Smooth muscle cell (in vitro differentiated cells): ENCODE data around the gene TMEM132D. TPM values are rescaled to one million over a fixed set of nuclear protein-coding genes. Genes with fewer than 3 reads are reported as not detected.
"Not testable (repeated sequence)": the region's sequence is repeated elsewhere in the genome, so short reads cannot be mapped to it uniquely, and the experiment has no call there.

Source experiments
- DNase-seq: peaks from one replicate; lab custom pipeline; 2025; ENCODE audit not compliant: unreplicated experiment; lab: John Stamatoyannopoulos, UW
- H2AFZ ChIP-seq: fragments of 200-600 bp; sonication (generic); 2 replicates; pipeline ENCODE4 v1.6.0; 2016; ENCODE audit warnings: antibody characterized with exemption, low read depth, mild to moderate bottlenecking
- H3F3A ChIP-seq: fragments of 200-600 bp; sonication (generic); 2 replicates; pipeline ENCODE4 v1.6.0; 2017; ENCODE audit warnings: antibody characterized with exemption, low read depth
- H3K27ac ChIP-seq: fragments of 200-600 bp; sonication (generic); 2 replicates; pipeline ENCODE4 v1.5.1; 2016; ENCODE audit warnings: low read depth, mild to moderate bottlenecking
- H3K27me3 ChIP-seq: fragments of 200-600 bp; sonication (generic); 2 replicates; pipeline ENCODE4 v1.6.1; 2016; ENCODE audit warnings: low read depth, mild to moderate bottlenecking
- H3K36me3 ChIP-seq: fragments of 200-600 bp; sonication (generic); 2 replicates; pipeline ENCODE4 v1.5.1; 2016; ENCODE audit warnings: low read depth
- H3K4me1 ChIP-seq: fragments of 200-600 bp; sonication (generic); 2 replicates; pipeline ENCODE4 v1.5.1; 2016; ENCODE audit warnings: low read depth
- H3K4me2 ChIP-seq: fragments of 200-600 bp; sonication (generic); 2 replicates; pipeline ENCODE4 v1.6.0; 2016; ENCODE audit warnings: mild to moderate bottlenecking
- H3K4me3 ChIP-seq: fragments of 200-600 bp; sonication (generic); 2 replicates; pipeline ENCODE4 v1.5.1; 2016; ENCODE audit warnings: mild to moderate bottlenecking
- H3K79me2 ChIP-seq: fragments of 200-600 bp; sonication (generic); 2 replicates; pipeline ENCODE4 v1.6.0; 2016; ENCODE audit warnings: low read depth, mild to moderate bottlenecking
- H3K9ac ChIP-seq: fragments of 200-600 bp; sonication (generic); 2 replicates; pipeline ENCODE4 v1.6.0; 2016; ENCODE audit warnings: low read depth
- H3K9me3 ChIP-seq: fragments of 200-600 bp; sonication (generic); replicated peaks from 2 replicates; pipeline ENCODE4 v1.5.1; 2016; ENCODE audit warnings: low read depth
- H4K20me1 ChIP-seq: fragments of 200-600 bp; sonication (generic); 2 replicates; pipeline ENCODE4 v1.6.0; 2016; ENCODE audit warnings: low read depth
- CTCF ChIP-seq: fragments of 200-600 bp; sonication (generic); IDR thresholded peaks from 2 replicates; pipeline ENCODE4 v1.5.1; 2017; ENCODE audit warnings: borderline replicate concordance, mild to moderate bottlenecking, antibody characterized with exemption; ENCODE audit not compliant: insufficient read depth, poor library complexity, severe bottlenecking
- WGBS: methylation state at CpG from one replicate; pipeline ENCODE4 v1.1.7; 2016; ENCODE audit warnings: low lambda C conversion rate; 5-methylcytosine and 5-hydroxymethylcytosine counted together
- polyA plus RNA-seq: library from polyadenylated mRNA; unstranded; fragments of >200 nt; fragmentation: Nextera tagmentation; extraction: Ambion mirVana; gene quantifications from 2 replicates; pipeline ENCODE4 v1.2.1, GENCODE V29; 2016
- total RNA-seq: library from RNA; depleted of rRNA; stranded (reverse); fragments of >200 nt; gene quantifications from 2 replicates; pipeline ENCODE4 v1.2.3, GENCODE V29; 2014

TMEM132D gene
- total and polyA plus RNA-seq, 2 experiments from 2014 or later: not detected

GRCh38 chr12:129540954-129541353 lies 362.9 kb downstream of the TMEM132D start:
- H3K79me2 ChIP-seq: no peaks in the 10 kb centered on the region
- no peak for DNase-seq
- no peak overlapping the region for H2AFZ ChIP-seq
- H3F3A ChIP-seq: no peaks in the 10 kb centered on the region
- H3K9me3 ChIP-seq: no peaks in the 10 kb centered on the region
- no peak for TF ChIP-seq CTCF
- H3K4me2 ChIP-seq: no peak overlapping the region
- H3K27me3 ChIP-seq: no peaks in the 10 kb centered on the region
- H3K9ac ChIP-seq: no peak overlapping the region
- WGBS: 84% methylated on average over 5 of the region's 5 CpGs
- no peak overlapping the region for H3K27ac ChIP-seq
- no peaks in the 10 kb centered on the region for H4K20me1 ChIP-seq
- no peaks in the 10 kb centered on the region for H3K4me1 ChIP-seq
- H3K36me3 ChIP-seq: no peaks in the 10 kb centered on the region
- H3K4me3 ChIP-seq: no peak overlapping the region

- no peak overlapping the region for H3K4me2 ChIP-seq
- no peaks in the 10 kb centered on the region for H3K4me1 ChIP-seq
- no peaks in the 10 kb centered on the region for H3F3A ChIP-seq
- TF ChIP-seq CTCF: no peak
- DNase-seq: no peak
- no peaks in the 10 kb centered on the region for H4K20me1 ChIP-seq
- H3K36me3 ChIP-seq: no peaks in the 10 kb centered on the region
- no peaks in the 10 kb centered on the region for H3K27me3 ChIP-seq
- no peaks in the 10 kb centered on the region for H3K9me3 ChIP-seq
- no peak overlapping the region for H3K9ac ChIP-seq
- no peak overlapping the region for H2AFZ ChIP-seq
- 86% methylated on average over 3 of the region's 3 CpGs for WGBS
- no peaks in the 10 kb centered on the region for H3K79me2 ChIP-seq
- H3K4me3 ChIP-seq: no peak overlapping the region
- no peak overlapping the region for H3K27ac ChIP-seq
Observed at GRCh38 chr12:129540249-129540648, 363.6 kb downstream of the TMEM132D start.

GRCh38 chr12:129538724-129539335 lies 365.0 kb downstream of the TMEM132D start:
- H3K27me3 ChIP-seq, H3K79me2 ChIP-seq, DNase-seq, H3K4me1 ChIP-seq, H3K4me3 ChIP-seq, H3K4me2 ChIP-seq, H3K9me3 ChIP-seq, H4K20me1 ChIP-seq, H3K36me3 ChIP-seq, H3K9ac ChIP-seq, H3F3A ChIP-seq, H2AFZ ChIP-seq, H3K27ac ChIP-seq: not testable (repeated sequence)
- WGBS: 95% methylated on average over 15 of the region's 15 CpGs

- Histone ChIP-seq H3K4me1 (no peaks in the 10 kb centered on the region), H3K79me2 (no peaks in the 10 kb centered on the region), H4K20me1 (no peaks in the 10 kb centered on the region), H2AFZ (no peak overlapping the region), H3K27me3 (peaks cover under 1% of the 10 kb centered on the region), H3K9me3 (no peaks in the 10 kb centered on the region), H3K9ac (no peak overlapping the region), H3F3A (no peaks in the 10 kb centered on the region), H3K36me3 (no peaks in the 10 kb centered on the region), H3K4me3 (no peak overlapping the region), H3K4me2 (no peak overlapping the region), H3K27ac (no peak overlapping the region)
- DNase-seq: no peak
- WGBS: 61% methylated on average over 3 of the region's 3 CpGs
- no peak for TF ChIP-seq CTCF
Observed at GRCh38 chr12:129538137-129538536, 365.7 kb downstream of the TMEM132D start.
